GM18520 (cell line): ENCODE results near the gene PEX13.
"Not testable (repeated sequence)": the region's sequence is repeated elsewhere in the genome, so short reads cannot be mapped to it uniquely, and the experiment has no call there.

Source experiments
- ATAC-seq: cut with Tn5 transposase; IDR thresholded peaks from one replicate; pipeline ENCODE4 v1.9.1; 2021; ENCODE audit not compliant: unreplicated experiment

PEX13 gene, protein sequence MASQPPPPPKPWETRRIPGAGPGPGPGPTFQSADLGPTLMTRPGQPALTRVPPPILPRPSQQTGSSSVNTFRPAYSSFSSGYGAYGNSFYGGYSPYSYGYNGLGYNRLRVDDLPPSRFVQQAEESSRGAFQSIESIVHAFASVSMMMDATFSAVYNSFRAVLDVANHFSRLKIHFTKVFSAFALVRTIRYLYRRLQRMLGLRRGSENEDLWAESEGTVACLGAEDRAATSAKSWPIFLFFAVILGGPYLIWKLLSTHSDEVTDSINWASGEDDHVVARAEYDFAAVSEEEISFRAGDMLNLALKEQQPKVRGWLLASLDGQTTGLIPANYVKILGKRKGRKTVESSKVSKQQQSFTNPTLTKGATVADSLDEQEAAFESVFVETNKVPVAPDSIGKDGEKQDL

DNA sequence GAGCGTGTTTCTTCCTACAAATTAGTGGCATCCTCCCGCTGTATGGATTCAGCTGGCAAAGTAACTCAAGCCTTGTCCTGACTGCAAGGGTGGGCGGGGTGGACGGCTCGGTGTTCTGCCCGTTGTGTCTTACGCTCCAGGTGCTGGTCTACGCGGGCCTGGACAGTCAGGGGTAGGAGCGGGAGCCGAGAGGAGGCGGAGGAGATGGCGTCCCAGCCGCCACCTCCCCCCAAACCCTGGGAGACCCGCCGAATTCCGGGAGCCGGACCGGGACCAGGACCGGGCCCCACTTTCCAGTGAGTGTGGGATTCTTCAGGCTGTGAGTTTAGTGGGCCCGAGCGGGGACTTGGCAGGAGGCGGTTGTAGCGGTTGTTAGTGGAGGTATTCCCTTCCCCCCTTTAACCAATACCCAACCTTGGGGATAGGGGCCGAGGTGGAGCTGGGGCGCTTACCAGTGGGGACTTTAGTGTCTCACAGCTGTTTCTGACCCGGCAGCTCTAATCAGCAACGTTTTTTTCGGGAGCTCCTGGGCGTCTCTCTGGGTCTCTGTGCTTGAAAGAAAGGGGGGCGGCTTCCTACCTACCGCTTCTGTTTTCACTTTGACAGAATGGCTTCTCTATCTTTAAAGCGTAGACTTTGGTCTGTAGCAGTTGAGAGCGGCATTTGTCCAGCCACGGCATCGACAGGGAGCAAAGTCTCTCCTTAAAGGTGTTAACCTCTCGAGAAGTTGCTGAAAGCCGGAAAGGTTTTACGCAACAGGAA is at the start of gene PEX13, which contains the start of gene PUS10:
PEX13 (plus strand) TSS at position 165 of the 762 bp plus-strand sequence; CDS start at position 205, 40 bp downstream.
PUS10 (minus strand) TSS at position 700 of the 762 bp plus-strand sequence. CDS start 6,365 bp downstream, outside the sequence.
- ATAC-seq: peak; percentile 40

DNA sequence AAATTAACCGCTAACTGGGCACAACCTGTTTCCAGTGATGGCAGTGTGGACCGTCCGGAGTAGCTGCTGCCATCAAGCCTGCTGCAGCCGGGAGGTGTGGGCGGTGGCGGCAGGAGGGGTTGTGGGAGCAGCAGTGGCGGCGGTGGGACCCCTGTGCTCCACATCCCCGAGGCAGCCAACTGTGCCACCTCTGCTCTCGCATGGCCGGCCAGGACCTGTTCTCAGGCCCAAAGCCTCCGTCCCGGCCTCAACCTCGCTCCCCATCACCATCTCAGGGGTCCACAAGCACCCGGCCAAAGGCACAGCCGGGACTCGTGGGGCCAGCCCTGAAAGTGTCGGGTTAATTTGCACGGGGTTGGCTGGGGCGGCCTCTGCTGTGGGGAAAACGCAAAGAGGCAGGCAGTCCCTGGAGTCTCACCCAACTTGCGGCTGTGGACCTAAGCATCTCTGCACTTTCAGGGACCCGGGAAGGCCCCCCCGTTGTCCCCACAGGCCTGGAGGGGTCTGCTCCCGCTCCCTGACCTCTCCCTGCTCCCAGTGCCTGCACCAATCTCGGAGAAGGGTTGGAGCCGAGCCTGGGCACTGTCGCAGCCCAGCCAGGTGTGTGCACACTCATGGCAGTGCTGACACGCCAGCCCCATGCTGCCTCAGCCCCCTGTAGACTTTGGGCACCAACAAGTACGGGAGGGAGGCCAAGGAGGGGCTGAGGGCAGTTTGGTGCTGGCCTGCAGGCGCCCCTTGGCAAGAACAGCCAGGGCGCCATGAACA is 44.4 kb upstream of the PEX13 start:
- no peak for ATAC-seq

DNA sequence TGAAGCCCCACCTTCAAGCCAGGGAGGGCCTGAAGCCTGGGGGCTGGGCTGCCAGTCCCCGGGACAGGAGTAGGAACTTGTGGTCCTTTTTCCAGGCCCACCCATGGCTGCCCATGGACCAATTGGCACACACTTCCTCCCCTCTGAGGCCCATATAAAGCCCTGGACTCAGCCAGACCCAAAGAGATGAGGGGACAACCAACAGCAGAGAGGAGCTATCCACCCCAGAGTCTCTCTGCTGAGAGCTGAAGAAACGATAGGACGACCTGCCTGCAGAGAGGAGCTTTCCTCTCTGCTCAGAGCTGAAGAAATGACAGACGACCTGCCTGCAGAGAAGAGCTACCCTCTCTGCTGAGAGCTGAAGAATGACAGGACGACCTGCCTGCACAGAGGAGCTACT is 43.8 kb upstream of the PEX13 start:
- ATAC-seq: no peak

DNA sequence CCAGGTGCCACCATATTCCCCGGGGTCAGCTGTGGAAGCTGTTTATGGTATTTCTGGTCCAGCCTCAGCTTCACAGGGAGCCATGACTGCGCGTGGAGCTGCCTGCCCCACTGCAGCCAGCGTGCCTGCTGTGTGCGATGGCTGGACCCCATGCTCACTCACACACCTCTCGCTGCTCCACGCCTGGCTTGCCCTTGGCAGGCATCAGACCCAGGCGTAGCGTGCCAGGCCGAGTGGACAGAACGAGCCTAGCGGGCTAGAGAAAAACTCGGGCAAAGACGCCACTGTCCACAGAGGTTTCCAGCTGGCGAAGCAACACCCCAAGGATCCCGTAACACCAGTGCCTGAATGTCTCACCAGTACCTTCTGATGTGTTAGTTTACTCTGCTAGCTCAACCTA is 42.9 kb upstream of the PEX13 start:
- no peak for ATAC-seq

DNA sequence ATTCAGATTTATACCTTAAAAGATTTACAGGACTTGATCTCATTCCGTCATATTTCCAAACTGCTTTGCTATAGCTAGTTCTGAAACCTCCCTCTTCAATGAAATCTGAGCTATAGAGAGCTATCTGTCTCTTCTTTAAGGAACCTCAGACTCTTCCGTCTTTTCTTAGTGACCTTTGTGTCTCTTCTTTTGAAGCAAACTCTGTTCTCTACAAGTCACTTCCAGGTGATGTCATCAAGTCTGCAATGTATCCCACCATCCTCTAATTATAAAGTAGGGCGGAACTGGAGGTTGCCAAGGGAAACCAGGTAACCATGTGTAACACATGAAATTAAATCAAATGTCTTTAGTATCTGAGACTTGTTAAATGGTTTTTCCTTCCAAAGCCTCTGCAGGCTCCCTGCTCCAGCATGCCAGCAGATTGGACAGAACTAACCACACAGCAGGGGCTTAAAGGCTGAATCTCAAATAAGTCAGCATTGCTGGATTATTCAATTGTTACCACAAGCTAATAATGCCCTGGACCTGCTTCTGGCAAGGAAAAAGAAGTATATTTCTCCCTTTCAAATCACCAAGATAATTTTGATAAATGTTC is 41.2 kb upstream of the PEX13 start:
- ATAC-seq: no peak

DNA sequence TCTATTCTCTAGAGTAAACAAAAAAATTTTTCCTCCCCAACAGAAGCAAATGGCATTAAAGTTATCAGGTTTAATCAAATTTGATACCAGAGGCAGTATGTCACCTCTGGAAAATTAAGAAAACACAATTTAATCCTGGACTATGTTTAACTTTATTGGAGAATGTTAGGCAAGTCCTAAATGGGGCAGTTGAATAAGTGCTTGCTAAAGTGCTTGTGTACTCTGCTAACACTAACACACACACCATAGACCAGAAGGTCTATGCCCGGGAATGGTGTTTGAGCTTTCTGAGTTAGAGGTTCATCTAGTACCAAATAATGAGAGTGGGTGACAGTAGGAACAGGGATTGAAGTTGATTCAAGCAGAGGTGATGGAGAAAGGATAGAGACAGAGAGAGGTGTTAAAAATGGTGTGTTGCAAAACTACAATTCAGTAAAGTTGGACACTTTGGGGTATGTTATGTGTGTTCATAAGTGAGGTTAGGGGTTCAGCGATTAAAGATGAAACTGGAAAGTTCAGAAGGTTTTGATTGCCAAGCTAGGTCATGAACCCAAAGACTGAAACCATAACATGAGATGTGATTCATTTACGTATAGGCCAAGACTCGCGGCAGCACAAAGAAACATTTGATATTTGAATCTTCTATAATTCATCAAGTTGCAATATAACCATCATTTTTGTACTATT is 40.5 kb upstream of the PEX13 start:
- ATAC-seq: peak; percentile 61

DNA sequence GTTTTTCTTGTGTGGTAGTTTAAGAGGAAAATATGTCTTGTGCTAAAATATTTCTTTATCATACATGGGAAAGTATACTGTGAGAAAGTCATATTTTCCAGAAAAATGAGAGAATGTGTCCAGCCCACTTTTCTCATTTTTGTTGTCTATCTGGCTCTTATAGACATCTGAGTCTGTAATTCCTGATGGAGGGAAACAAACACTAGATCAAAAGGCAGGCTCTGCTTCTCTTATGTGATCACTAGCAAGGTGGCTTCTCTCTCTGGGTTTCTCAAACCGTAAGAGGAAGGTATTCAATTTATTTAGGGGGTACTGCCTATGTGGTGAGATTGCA is 40.0 kb upstream of the PEX13 start:
- no peak for ATAC-seq

DNA sequence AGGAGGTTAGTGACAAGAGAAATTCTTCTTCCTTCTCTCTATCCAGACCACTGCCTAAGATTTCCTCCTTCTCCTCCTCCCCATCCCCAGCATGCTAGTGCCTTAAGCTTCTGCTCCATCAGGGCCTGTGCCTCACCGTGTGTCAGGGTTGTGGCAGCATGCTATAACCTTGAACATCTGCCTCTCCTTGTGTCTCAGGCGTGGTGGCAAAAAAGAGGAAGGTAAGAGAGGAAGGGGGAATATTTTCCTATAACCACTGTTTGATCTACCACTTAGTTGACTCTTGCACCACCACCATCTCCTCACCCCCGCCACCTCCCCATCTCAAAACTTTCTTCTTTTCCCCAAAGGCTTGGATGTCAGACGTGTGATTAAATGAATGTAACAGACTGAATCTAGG is 38.3 kb upstream of the PEX13 start:
- no peak for ATAC-seq

DNA sequence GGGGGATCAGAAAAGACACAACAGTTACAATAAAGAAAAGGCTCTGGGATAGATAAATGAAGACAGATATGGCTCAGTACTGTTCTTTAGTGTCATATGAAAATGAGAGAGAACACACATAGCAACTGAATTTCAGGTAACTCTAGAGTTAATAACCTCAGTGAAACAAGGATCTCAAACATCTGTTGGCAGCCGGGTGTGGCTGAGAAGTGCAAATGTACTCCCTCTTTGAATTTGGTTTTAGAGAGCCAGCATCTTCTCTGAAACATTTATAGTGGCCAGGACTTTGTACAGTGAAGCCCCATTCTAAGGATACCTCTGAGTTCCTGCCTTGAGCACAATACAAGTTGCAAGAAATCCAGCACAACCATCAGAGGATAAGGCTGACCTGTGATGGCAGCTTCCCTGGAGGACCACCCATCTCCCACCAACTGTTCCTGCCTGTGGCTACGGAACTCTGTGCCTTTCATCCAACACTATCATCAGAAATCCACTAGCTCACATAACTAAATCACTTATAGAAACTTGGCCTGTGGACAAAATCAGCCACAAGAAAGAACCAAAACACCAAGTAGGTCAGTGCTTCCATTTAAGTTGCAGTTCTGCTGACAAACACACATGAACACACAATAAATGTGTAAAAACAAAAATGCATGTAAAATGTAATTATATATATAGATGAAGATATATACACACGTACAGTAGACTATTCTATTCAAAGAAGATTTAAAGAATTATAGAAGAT is 37.3 kb upstream of the PEX13 start:
- ATAC-seq: no peak

DNA sequence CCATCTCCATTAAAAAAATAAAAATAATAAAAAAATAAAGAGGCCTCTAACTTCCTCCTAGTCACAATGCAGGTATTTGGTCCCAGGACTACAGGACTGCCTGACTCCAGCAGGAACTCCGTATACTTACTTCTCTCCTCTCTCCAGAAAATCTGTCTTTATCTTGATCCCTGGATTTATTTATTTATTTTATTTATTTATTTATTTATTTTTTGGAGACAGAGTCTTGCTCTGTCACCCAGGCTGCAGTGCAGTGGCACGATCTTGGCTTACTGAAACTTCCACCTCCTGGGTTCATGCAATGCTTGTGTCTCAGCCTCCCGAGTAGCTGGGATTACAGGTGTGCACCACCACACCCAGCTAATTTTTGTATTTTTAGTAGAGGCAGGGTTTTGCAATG is 35.5 kb upstream of the PEX13 start:
- not testable (repeated sequence) for ATAC-seq

DNA sequence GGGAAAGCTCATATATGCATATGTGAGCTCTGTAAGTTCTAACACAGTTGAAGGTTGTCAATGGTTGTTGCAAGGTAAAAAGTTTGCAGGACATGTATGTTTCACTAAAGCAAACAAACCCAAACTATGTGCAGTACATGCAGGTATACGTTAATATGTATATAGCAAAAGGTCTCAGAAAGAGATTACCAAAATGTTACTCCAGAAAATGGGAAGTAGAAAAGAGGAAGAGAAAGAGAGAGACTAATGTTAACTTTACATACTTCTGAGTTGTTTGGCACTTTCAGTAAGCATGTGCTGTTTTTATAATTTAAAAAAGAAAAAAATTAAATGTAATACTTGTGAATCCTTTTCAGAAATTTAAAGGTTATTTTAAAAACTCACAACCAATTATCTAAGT is 32.8 kb upstream of the PEX13 start:
- ATAC-seq: no peak

DNA sequence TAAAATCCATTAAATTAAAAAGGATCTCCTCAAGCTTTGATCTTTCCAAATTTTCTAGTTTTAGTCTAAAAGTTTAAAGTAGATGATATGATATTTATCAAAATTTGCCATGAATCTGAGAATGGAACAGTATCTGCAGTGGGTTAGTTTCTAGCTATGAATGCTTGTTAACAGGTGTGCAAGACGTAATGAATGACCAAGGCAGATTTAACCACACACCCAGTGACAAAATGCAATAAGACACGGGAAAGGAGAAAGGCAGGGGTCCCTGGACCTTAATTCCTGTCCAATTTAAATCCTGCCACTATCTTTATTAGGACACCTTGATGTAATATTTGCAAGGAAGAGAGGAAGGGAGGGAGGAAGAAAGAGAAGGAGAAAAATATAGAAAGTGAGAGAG is 30.5 kb upstream of the PEX13 start:
- ATAC-seq: no peak

DNA sequence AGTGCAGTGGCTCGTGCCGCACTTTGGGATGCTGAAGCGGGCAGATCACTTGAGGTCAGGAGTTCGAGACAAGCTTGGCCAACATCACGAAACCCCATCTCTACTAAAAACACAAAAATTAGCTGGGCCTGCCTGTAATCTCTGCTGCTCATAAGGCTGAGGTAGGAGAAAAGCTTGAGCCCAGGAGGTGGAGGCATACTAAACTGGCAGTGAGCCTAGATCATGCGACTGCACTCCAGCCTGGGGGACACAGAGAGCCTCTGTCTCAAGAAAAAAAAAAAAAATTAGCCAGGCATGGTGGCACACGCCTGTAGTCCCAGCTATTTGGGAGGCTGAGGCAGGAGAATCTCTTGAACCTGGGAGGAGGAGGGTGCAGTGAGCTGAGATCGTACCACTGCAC is 29.9 kb upstream of the PEX13 start:
- not testable (repeated sequence) for ATAC-seq

DNA sequence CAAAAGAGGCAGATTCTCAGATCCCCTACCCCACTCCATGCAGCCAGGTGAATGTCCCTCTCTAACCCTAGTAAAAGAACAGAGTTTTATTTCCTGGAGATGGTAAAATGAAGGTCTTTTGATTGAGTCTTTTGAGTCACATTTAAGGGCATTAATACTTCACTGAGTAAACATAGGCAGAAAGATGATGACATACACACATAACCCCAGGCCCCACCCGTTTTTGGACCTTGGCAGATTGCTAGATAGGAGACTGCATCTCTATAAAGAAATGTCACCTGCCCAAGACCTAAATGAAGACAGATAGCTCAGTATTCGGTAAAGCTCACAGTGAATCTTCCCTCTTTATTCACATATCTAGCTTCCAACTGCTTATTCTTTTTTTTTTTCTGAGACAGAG is 28.3 kb upstream of the PEX13 start:
- ATAC-seq: no peak

DNA sequence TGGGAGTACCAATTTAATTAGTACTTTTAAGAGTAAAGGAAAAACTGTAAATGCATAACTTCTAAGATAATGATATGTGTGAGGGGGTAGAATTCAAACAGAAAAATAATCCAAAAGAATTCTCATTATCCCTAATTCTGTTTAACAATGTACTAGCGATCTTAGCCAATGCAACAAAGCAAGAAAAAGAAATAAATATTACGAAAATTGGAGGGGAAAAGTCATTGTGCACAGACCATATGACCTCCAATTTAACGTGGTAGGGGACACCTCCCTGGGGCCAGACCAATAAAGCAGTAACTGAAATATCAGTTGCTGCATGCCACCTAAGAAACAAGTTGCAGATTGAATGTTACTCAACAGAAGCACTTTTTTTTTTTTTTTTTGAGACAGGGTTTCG is 25.9 kb upstream of the PEX13 start:
- ATAC-seq: no peak

DNA sequence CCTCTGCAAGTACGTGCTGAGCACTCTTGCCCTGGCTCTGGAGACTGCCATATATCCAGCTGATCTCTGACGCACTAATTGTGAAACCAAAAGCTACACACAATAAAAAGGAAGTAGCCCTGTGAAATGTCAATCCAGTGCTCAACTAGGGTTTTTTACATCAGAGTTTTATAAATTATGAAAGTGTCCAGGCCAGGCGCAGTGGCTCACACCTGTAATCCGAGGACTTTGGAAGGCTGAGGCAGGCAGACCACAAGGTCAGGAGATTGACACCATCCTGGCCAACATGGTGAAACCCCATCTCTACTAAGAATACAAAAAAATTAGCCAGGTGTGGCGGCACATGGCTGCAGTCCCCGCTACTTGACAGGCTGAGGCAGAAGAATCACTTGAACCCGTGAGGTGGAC is 24.5 kb upstream of the PEX13 start:
- ATAC-seq: peak; percentile 98

DNA sequence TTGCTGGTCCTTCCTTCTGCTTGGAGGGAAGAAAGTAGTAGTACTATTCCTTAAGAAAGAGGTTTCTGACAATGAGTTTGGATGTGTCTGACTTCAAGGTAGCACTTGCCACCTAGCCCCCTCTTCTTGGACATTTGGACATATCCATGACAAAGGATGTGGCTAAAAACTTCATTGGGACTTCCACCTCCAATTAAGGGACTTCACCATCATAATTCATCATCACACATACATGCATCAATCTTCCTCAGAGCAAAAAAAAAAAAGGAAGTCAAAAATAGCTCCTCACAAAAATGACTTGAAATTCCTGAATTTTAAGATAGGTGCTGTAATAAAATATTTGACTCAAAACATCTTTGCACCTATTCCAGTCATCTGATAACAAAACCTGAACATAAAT is 23.4 kb upstream of the PEX13 start:
- no peak for ATAC-seq

DNA sequence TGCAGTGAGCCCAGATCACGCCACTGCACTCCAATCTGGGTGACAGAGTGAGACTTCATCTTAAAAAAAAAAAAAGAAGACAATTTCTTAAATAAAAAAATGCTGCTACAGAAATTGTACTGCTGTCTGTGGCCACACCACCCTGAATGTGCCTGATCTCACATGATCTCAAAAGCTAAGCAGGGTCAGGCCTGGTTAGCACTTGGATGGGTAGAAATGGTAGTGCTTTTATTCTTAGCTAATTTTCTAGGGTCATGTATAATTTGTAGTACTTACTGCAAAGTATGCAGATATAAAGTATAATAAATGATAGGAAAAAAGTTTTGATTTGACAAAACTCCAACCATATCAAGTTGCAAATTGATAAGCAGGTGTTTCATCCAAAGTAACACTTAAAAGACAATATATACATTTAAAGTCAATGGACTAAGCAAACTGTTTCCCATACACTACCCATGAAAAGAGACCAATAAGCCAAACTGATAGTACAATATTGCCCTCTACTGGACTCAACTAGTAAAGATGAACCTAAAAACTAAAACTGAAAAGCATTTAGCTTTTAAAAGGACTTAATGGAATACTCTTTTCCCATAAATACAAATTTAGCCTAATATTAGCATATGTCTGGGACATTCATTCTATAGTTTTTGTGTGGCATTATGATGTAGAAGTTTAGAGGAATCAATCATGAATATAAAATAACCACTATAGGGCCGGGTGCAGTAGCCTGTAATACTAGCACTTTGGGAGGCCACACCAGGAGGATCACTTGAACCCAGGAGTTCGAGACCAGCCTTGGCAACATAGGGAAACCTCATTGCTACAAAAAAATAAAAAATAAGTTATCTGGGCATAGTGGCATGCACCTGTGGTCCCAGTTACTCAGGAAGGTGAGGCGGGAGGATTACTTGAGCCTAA is 18.6 kb upstream of the PEX13 start:
- ATAC-seq: no peak

DNA sequence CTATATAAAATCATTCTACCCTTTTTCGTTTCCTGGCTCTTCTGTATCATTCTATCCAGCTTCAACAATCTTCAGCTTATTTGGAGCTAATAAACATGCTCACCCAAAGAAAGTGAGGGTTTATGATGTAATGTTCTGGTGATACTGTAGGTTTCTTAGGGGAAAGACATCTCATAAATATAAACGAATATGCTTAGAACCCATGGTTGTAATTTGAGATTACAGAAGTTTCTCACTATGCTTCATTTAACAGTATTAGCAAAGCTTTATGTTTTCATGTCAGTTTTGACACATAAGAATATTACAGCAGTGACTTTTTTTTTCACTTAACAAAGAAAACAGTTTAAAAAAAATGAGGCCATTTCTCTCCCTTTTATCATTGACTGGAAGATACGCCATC is 11.8 kb upstream of the PEX13 start:
- no peak for ATAC-seq
